K562 (cell line): Measurements from ENCODE around the gene DNAI7. TPM values are rescaled to one million over a fixed set of nuclear protein-coding genes. Genes with fewer than 3 reads are reported as not detected.

ENCODE experiments used
- ATAC-seq: fragments of 200-7000 bp; cut with Tn5 transposase; 3 replicates; pipeline ENCODE4 v1.9.1; 2020; ENCODE audit warnings: moderate library complexity
- BruUV-seq: library from RNA; stranded (reverse); fragments of 400-500 nt; replicated peaks from 2 replicates; lab custom pipeline; 2021; lab: Mats Ljungman, UMichigan
- CTCF ChIA-PET: fragments of 300-600 bp; formaldehyde crosslinking; extraction: SDS; loops from one replicate; lab custom pipeline; 2021; ENCODE audit warnings: low intra/inter-chr PET ratio; lab: Yijun Ruan, JAX
- POLR2A ChIA-PET: fragments of 300-600, 350-650 bp; sonication (Branson Sonifier 250); formaldehyde crosslinking; extraction: SDS; loops from one replicate; lab custom pipeline; 2021; ENCODE audit warnings: antibody characterized with exemption, inconsistent platforms; lab: Yijun Ruan, JAX
- DNase-seq, 4 experiments: peaks; one replicate each; pipeline versions ENCODE4 v3.0.0 to v3.0.0-alpha.2; 2011 to 2018; ENCODE audit warnings: low spot score in 3 of 4, mixed read lengths in 3 of 4; ENCODE audit errors: extremely low read depth in 1 of 4
- FAIRE-seq: peaks from 2 replicates; lab custom pipeline; 2011; peaks lifted over from hg19 to GRCh38; lab: Jason Lieb, UNC
- H2AFZ ChIP-seq: 2 replicates; pipeline ENCODE4 v1.6.0; 2011; ENCODE audit warnings: low read depth, low read length, control low read depth, inconsistent platforms
- H3K27ac ChIP-seq: fragments of 200-600 bp; 3 replicates; pipeline ENCODE4 v1.8.0; 2011; ENCODE audit warnings: low read depth, mild to moderate bottlenecking, control low read depth, inconsistent platforms, low read length, moderate library complexity, mixed read lengths; ENCODE audit errors: extremely low read depth
- H3K27me3 ChIP-seq, 2 experiments: fragments of 300-600 bp in 1 of 2; 2 replicates in 1 of 2; 3 replicates in 1 of 2; pipeline versions ENCODE4 v1.6.0 to v1.8.0; 2011; ENCODE audit warnings: inconsistent platforms in 2 of 2, low read length in 2 of 2, mild to moderate bottlenecking in 1 of 2, mixed read lengths in 1 of 2, moderate library complexity in 1 of 2; ENCODE audit not compliant: control insufficient read depth in 2 of 2, insufficient read depth in 2 of 2
- H3K36me3 ChIP-seq: fragments of 300-600 bp; 3 replicates; pipeline ENCODE4 v1.8.0; 2011; ENCODE audit warnings: mild to moderate bottlenecking, low read length, inconsistent platforms; ENCODE audit not compliant: control insufficient read depth, insufficient read depth
- H3K4me1 ChIP-seq, 2 experiments: fragments of 200-600 bp in 1 of 2; replicated peaks in 1 of 2; 2 replicates in 1 of 2; 3 replicates in 1 of 2; pipeline versions ENCODE4 v1.5.1 to v1.8.0; 2011; ENCODE audit warnings: inconsistent platforms in 2 of 2, low read length in 2 of 2, mild to moderate bottlenecking in 1 of 2, mixed read lengths in 1 of 2, moderate library complexity in 1 of 2; ENCODE audit not compliant: control insufficient read depth in 2 of 2, insufficient read depth in 2 of 2
- H3K4me2 ChIP-seq: 2 replicates; pipeline ENCODE4 v1.6.1; 2011; ENCODE audit warnings: low read length, control low read depth, inconsistent platforms, mixed read lengths; ENCODE audit not compliant: insufficient read depth
- H3K4me3 ChIP-seq: fragments of 200-600 bp; sonication (generic), shearing (Covaris generic); 2 replicates; pipeline ENCODE4 v1.5.1; 2016; ENCODE audit warnings: control low read depth, inconsistent platforms
- H3K79me2 ChIP-seq: fragments of 200-600 bp; 3 replicates; pipeline ENCODE4 v1.8.0; 2011; ENCODE audit warnings: low read length, inconsistent platforms; ENCODE audit not compliant: control insufficient read depth, insufficient read depth
- H3K9ac ChIP-seq, 2 experiments: 2 replicates each; pipeline versions ENCODE4 v1.6.0 to v1.6.1; 2011; ENCODE audit warnings: low read depth in 2 of 2, low read length in 2 of 2, control low read depth in 1 of 2, inconsistent platforms in 1 of 2, mild to moderate bottlenecking in 1 of 2, mixed read lengths in 1 of 2; ENCODE audit not compliant: insufficient read depth in 1 of 2
- H3K9me1 ChIP-seq: one replicate; pipeline ENCODE4 v1.6.0; 2011; ENCODE audit warnings: inconsistent platforms, mild to moderate bottlenecking, low read length, moderate library complexity; ENCODE audit not compliant: control insufficient read depth, insufficient read depth
- H3K9me3 ChIP-seq: replicated peaks from 2 replicates; pipeline ENCODE4 v1.5.1; 2011; ENCODE audit warnings: low read depth, low read length, inconsistent platforms; ENCODE audit not compliant: control insufficient read depth, insufficient read depth
- H4K20me1 ChIP-seq: replicated peaks from 2 replicates; pipeline ENCODE4 v1.6.1; 2011; ENCODE audit warnings: low read length, inconsistent platforms, mixed read lengths; ENCODE audit not compliant: control insufficient read depth, insufficient read depth
- ATF1 ChIP-seq, 2 experiments: fragments of 450-650 bp in 1 of 2; IDR thresholded peaks; 2 replicates each; pipeline ENCODE4 v1.6.1; 2016; ENCODE audit warnings: missing compliant biosample characterization in 1 of 2, missing genetic modification characterization in 1 of 2
- ATF3 ChIP-seq, 2 experiments: fragments of 450-650 bp in 1 of 2; sonication (generic) in 1 of 2; formaldehyde crosslinking in 1 of 2; IDR thresholded peaks in 1 of 2; conservative IDR thresholded peaks in 1 of 2; 2 replicates each; pipeline versions ENCODE4 v1.6.1 to v1.8.1; 2016 to 2023; ENCODE audit warnings: mild to moderate bottlenecking in 2 of 2, moderate library complexity in 2 of 2, inconsistent platforms in 1 of 2, missing genetic modification reagents in 1 of 2
- ATF7 ChIP-seq: fragments of 450-650 bp; IDR thresholded peaks from 2 replicates; pipeline ENCODE4 v1.7.1; 2014; ENCODE audit warnings: mild to moderate bottlenecking, moderate library complexity
- C11orf30 ChIP-seq: fragments of 450-650 bp; IDR thresholded peaks from 2 replicates; pipeline ENCODE4 v1.6.1; 2016; ENCODE audit warnings: low read depth, mild to moderate bottlenecking
- CHD7 ChIP-seq: fragments of 200-600 bp; sonication (generic); IDR thresholded peaks from one replicate; pipeline ENCODE4 v1.6.1; 2012; ENCODE audit warnings: mild to moderate bottlenecking, low read depth, low read length, inconsistent platforms
- POU5F1 ChIP-seq: fragments of 150-350 bp; IDR thresholded peaks from 2 replicates; pipeline ENCODE4 v1.6.1; 2014; ENCODE audit warnings: borderline replicate concordance, low read length, low read depth, mild to moderate bottlenecking; ENCODE audit not compliant: partially characterized antibody
- ZNF316 ChIP-seq: fragments of 450-650 bp; IDR thresholded peaks from 2 replicates; pipeline ENCODE4 v1.6.1; 2016
- WGBS: fragments of 100-300 bp; shearing (Covaris generic); methylation state at CpG from one replicate; pipeline ENCODE4 v1.1.6; 2016; ENCODE audit warnings: low coverage, mixed read lengths; ENCODE audit not compliant: insufficient coverage; ENCODE audit errors: missing lambda C conversion rate; 5-methylcytosine and 5-hydroxymethylcytosine counted together
- in situ Hi-C: fragments of 300-500 bp; cut with MboI; formaldehyde crosslinking; loops from 4 replicates; pipeline ENCODE4 v1.15.0; 2018; ENCODE audit warnings: inconsistent platforms, mixed read lengths
- intact Hi-C: fragments of 100-400 bp; cut with micrococcal nuclease; formaldehyde crosslinking; loops from 2 replicates; pipeline ENCODE4 v1.14.2; 2022
- polyA plus RNA-seq, 8 experiments: library from polyadenylated mRNA; depleted of rRNA in 4 of 8; stranded (reverse) in 5 of 8; unstranded in 3 of 8; fragments of >200 nt; fragmentation: Nextera tagmentation in 2 of 8; fragmentation: Illumina TruSeq in 1 of 8; extraction: Ambion mirVana in 2 of 8; extraction: Trizol in 1 of 8; gene quantifications; 2 replicates each; pipeline versions ENCODE4 v1.2.1 to v1.2.3, GENCODE V29; 2011 to 2014; ENCODE audit warnings: inconsistent platforms in 1 of 8, missing spikeins in 1 of 8
- total RNA-seq, 7 experiments: library from RNA; depleted of rRNA in 6 of 7; stranded (reverse); fragments of >200 nt in 6 of 7; fragmentation: Illumina TruSeq in 2 of 7; extraction: Trizol in 2 of 7; gene quantifications; 2 replicates each; pipeline versions ENCODE4 v1.2.1 to v1.2.3, GENCODE V29; 2011 to 2021; ENCODE audit warnings: low replicate concordance in 1 of 7

Gene DNAI7
- total and polyA plus RNA-seq, 9 of the 15 experiments (the other 6 are each of a cell fraction or from before 2014, with no cell fraction given) = 0.06 to 0.76 (median 0.17) TPM; not detected in 1

GRCh38 chr12:25242981-25243679 is 48.2 kb upstream of the DNAI7 start:
- H3K27ac ChIP-seq = no peak overlapping the region
- CTCF ChIA-PET = no interaction called here
- in situ Hi-C loops = no loop called here
- FAIRE-seq (no peak), ATAC-seq (no peak), DNase-seq (no peak)
- POLR2A ChIA-PET = no interaction called here
- H3K27me3 ChIP-seq = no peaks in the 10 kb centered on the region
- H3K4me1 ChIP-seq = peaks cover 0 to 12% of the 10 kb centered on the region in 2 experiments; a peak in 3 of 5 replicates
- H3K36me3 ChIP-seq = peaks cover 24% of the 10 kb centered on the region; the same call in 1 of the 3 replicates
- no TSS peak for BruUV-seq
- 58% methylated on average over 5 of the region's 5 CpGs for WGBS
- TF ChIP-seq ATF3 (IDR thresholded peaks at IDR 0.05) (peak; percentile 67), ATF3 (CRISPR knock-in tag; conservative IDR thresholded peaks at IDR 0.05) (no peak), ATF1 (CRISPR knock-in tag; IDR thresholded peaks at IDR 0.05) (no peak), ATF1 (tag; IDR thresholded peaks at IDR 0.05) (peak; percentile 51; the same call in 1 of the 2 replicates), POU5F1 (no peak), ATF7 (peak; percentile 68; the same call in 1 of the 2 replicates), CHD7 (no peak), C11orf30 (peak; percentile 61), ZNF316 (peak; percentile 69)
- no peak overlapping the region for H2AFZ ChIP-seq
- H3K4me3 ChIP-seq = no peak overlapping the region
- H3K79me2 ChIP-seq = peaks cover 25% of the 10 kb centered on the region
- H4K20me1 ChIP-seq = no peaks in the 10 kb centered on the region
- H3K9ac ChIP-seq = no peak overlapping the region
- intact Hi-C loops = no loop called here
- H3K9me1 ChIP-seq = no peaks in the 10 kb centered on the region
- no peak overlapping the region for H3K4me2 ChIP-seq
- H3K9me3 ChIP-seq = no peaks in the 10 kb centered on the region
